Activated CD4-positive, CD25-positive, alpha-beta regulatory T cell treated with anti-CD3 and anti-CD28 coated beads, Interleukin-2, amount 50 U/mL, for 16 hours (primary cell): Measurements from ENCODE around the gene DDX10.
"Not testable (repeated sequence)": the region's sequence is repeated elsewhere in the genome, so short reads cannot be mapped to it uniquely, and the experiment has no call there.

Experiments
- DNase-seq: peaks from one replicate; pipeline ENCODE4 v3.0.0-alpha.2; 2020; ENCODE audit warnings: low read depth, low spot score

DDX10 gene

GRCh38 chr11:108823960-108824359, 159.1 kb downstream of the DDX10 start:
- DNase-seq, result not testable (repeated sequence)

GRCh38 chr11:108824545-108824944, 159.7 kb downstream of the DDX10 start:
- DNase-seq, result no peak

GRCh38 chr11:108825381-108825780, 160.5 kb downstream of the DDX10 start:
- no peak for DNase-seq

GRCh38 chr11:108826136-108826535, 161.3 kb downstream of the DDX10 start:
- DNase-seq, result no peak

GRCh38 chr11:108835624-108836023, 170.8 kb downstream of the DDX10 start:
- no peak for DNase-seq

- no peak for DNase-seq
Measured at GRCh38 chr11:108836541-108836940, 171.7 kb downstream of the DDX10 start.

GRCh38 chr11:108838102-108838791, 173.4 kb downstream of the DDX10 start:
- no peak for DNase-seq

GRCh38 chr11:108838792-108839105, 173.9 kb downstream of the DDX10 start:
- DNase-seq, result no peak

- DNase-seq, result no peak
Measured at GRCh38 chr11:108846009-108846408, 181.1 kb downstream of the DDX10 start.

- no peak for DNase-seq
Measured at GRCh38 chr11:108847298-108847990, 182.6 kb downstream of the DDX10 start.

GRCh38 chr11:108851781-108852180, 186.9 kb downstream of the DDX10 start:
- DNase-seq, result no peak

- DNase-seq, result no peak
Measured at GRCh38 chr11:108852701-108853100, 187.8 kb downstream of the DDX10 start.

GRCh38 chr11:108853151-108853550, 188.3 kb downstream of the DDX10 start:
- no peak for DNase-seq

- no peak for DNase-seq
Measured at GRCh38 chr11:108853864-108854263, 189.0 kb downstream of the DDX10 start.

- no peak for DNase-seq
Measured at GRCh38 chr11:108854346-108854745, 189.5 kb downstream of the DDX10 start.

GRCh38 chr11:108857382-108857781, 192.5 kb downstream of the DDX10 start:
- no peak for DNase-seq

- no peak for DNase-seq
Measured at GRCh38 chr11:108858622-108859021, 193.8 kb downstream of the DDX10 start.

- no peak for DNase-seq
Measured at GRCh38 chr11:108859510-108859909, 194.6 kb downstream of the DDX10 start.

GRCh38 chr11:108863528-108863927, 198.7 kb downstream of the DDX10 start:
- DNase-seq, result no peak

- no peak for DNase-seq
Measured at GRCh38 chr11:108865406-108865805, 200.5 kb downstream of the DDX10 start.

- DNase-seq, result no peak
Measured at GRCh38 chr11:108866781-108867180, 201.9 kb downstream of the DDX10 start.

GRCh38 chr11:108870373-108871020, 205.6 kb downstream of the DDX10 start:
- no peak for DNase-seq

- no peak for DNase-seq
Measured at GRCh38 chr11:108871152-108871551, 206.3 kb downstream of the DDX10 start.
